Smooth muscle cell (in vitro differentiated cells): Measurements from ENCODE around the gene C16orf89. TPM values are rescaled to one million over a fixed set of nuclear protein-coding genes. Genes with fewer than 3 reads are reported as not detected.

Experiments used
- DNase-seq: peaks from one replicate; lab custom pipeline; 2025; ENCODE audit not compliant: unreplicated experiment; lab: John Stamatoyannopoulos, UW
- H2AFZ ChIP-seq: fragments of 200-600 bp; sonication (generic); 2 replicates; pipeline ENCODE4 v1.6.0; 2016; ENCODE audit warnings: antibody characterized with exemption, low read depth, mild to moderate bottlenecking
- H3F3A ChIP-seq: fragments of 200-600 bp; sonication (generic); 2 replicates; pipeline ENCODE4 v1.6.0; 2017; ENCODE audit warnings: antibody characterized with exemption, low read depth
- H3K27ac ChIP-seq: fragments of 200-600 bp; sonication (generic); 2 replicates; pipeline ENCODE4 v1.5.1; 2016; ENCODE audit warnings: low read depth, mild to moderate bottlenecking
- H3K27me3 ChIP-seq: fragments of 200-600 bp; sonication (generic); 2 replicates; pipeline ENCODE4 v1.6.1; 2016; ENCODE audit warnings: low read depth, mild to moderate bottlenecking
- H3K36me3 ChIP-seq: fragments of 200-600 bp; sonication (generic); 2 replicates; pipeline ENCODE4 v1.5.1; 2016; ENCODE audit warnings: low read depth
- H3K4me1 ChIP-seq: fragments of 200-600 bp; sonication (generic); 2 replicates; pipeline ENCODE4 v1.5.1; 2016; ENCODE audit warnings: low read depth
- H3K4me2 ChIP-seq: fragments of 200-600 bp; sonication (generic); 2 replicates; pipeline ENCODE4 v1.6.0; 2016; ENCODE audit warnings: mild to moderate bottlenecking
- H3K4me3 ChIP-seq: fragments of 200-600 bp; sonication (generic); 2 replicates; pipeline ENCODE4 v1.5.1; 2016; ENCODE audit warnings: mild to moderate bottlenecking
- H3K79me2 ChIP-seq: fragments of 200-600 bp; sonication (generic); 2 replicates; pipeline ENCODE4 v1.6.0; 2016; ENCODE audit warnings: low read depth, mild to moderate bottlenecking
- H3K9ac ChIP-seq: fragments of 200-600 bp; sonication (generic); 2 replicates; pipeline ENCODE4 v1.6.0; 2016; ENCODE audit warnings: low read depth
- H3K9me3 ChIP-seq: fragments of 200-600 bp; sonication (generic); replicated peaks from 2 replicates; pipeline ENCODE4 v1.5.1; 2016; ENCODE audit warnings: low read depth
- H4K20me1 ChIP-seq: fragments of 200-600 bp; sonication (generic); 2 replicates; pipeline ENCODE4 v1.6.0; 2016; ENCODE audit warnings: low read depth
- CTCF ChIP-seq: fragments of 200-600 bp; sonication (generic); IDR thresholded peaks from 2 replicates; pipeline ENCODE4 v1.5.1; 2017; ENCODE audit warnings: borderline replicate concordance, mild to moderate bottlenecking, antibody characterized with exemption; ENCODE audit not compliant: insufficient read depth, poor library complexity, severe bottlenecking
- WGBS: methylation state at CpG from one replicate; pipeline ENCODE4 v1.1.7; 2016; ENCODE audit warnings: low lambda C conversion rate; 5-methylcytosine and 5-hydroxymethylcytosine counted together
- polyA plus RNA-seq: library from polyadenylated mRNA; unstranded; fragments of >200 nt; fragmentation: Nextera tagmentation; extraction: Ambion mirVana; gene quantifications from 2 replicates; pipeline ENCODE4 v1.2.1, GENCODE V29; 2016
- total RNA-seq: library from RNA; depleted of rRNA; stranded (reverse); fragments of >200 nt; gene quantifications from 2 replicates; pipeline ENCODE4 v1.2.3, GENCODE V29; 2014

C16orf89 gene
- total and polyA plus RNA-seq, 2 experiments from 2014 or later: not detected

GRCh38 chr16:5071681-5072333, 6.1 kb upstream of the C16orf89 start, which contains the start of gene ALG1:
TSS of gene ALG1 (plus strand) at chr16:5071843. CDS start at chr16:5071850, 7 bp downstream.
- Histone ChIP-seq H2AFZ (peak within 1 kb of the TSS; percentile 96), H3K9ac (peak within 1 kb of the TSS; percentile 83), H3K4me3 (peak within 1 kb of the TSS; percentile 72), H3K4me1 (peaks cover 3% of the 10 kb centered on the region), H3K79me2 (peaks cover 4% of the 10 kb centered on the region), H4K20me1 (peaks cover 8% of the 10 kb centered on the region), H3K27me3 (no peaks in the 10 kb centered on the region), H3F3A (peaks cover 4% of the 10 kb centered on the region), H3K4me2 (peak within 1 kb of the TSS; percentile 92), H3K36me3 (no peaks in the 10 kb centered on the region), H3K27ac (peak within 1 kb of the TSS; percentile 54), H3K9me3 (no peaks in the 10 kb centered on the region)
- under 1% methylated on average over 51 of the region's 53 CpGs for WGBS
- no peak for TF ChIP-seq CTCF
- DNase-seq: peak; percentile 69

GRCh38 chr16:5071341-5071680, 5.6 kb upstream of the C16orf89 start:
- 74% methylated on average over 7 of the region's 7 CpGs for WGBS
- Histone ChIP-seq H3F3A (peaks cover 4% of the 10 kb centered on the region), H3K4me1 (peaks cover 3% of the 10 kb centered on the region), H3K27me3 (no peaks in the 10 kb centered on the region), H3K36me3 (no peaks in the 10 kb centered on the region), H3K79me2 (peaks cover 4% of the 10 kb centered on the region), H2AFZ (peak overlapping the region; percentile 96), H3K27ac (peak overlapping the region; percentile 54), H4K20me1 (peaks cover 8% of the 10 kb centered on the region), H3K9ac (peak overlapping the region; percentile 83), H3K9me3 (no peaks in the 10 kb centered on the region), H3K4me3 (peak overlapping the region; percentile 72), H3K4me2 (peak overlapping the region; percentile 92)
- no peak for TF ChIP-seq CTCF
- no peak for DNase-seq

- no peak for TF ChIP-seq CTCF
- Histone ChIP-seq H3K9ac (no peak overlapping the region), H3F3A (peaks cover 4% of the 10 kb centered on the region), H3K4me3 (no peak overlapping the region), H3K4me1 (peaks cover 3% of the 10 kb centered on the region), H3K36me3 (no peaks in the 10 kb centered on the region), H3K27ac (no peak overlapping the region), H3K4me2 (no peak overlapping the region), H4K20me1 (peaks cover 8% of the 10 kb centered on the region), H3K27me3 (no peaks in the 10 kb centered on the region), H2AFZ (peak overlapping the region; percentile 96), H3K79me2 (peaks cover 4% of the 10 kb centered on the region), H3K9me3 (no peaks in the 10 kb centered on the region)
- no peak for DNase-seq
- 81% methylated on average over 15 of the region's 15 CpGs for whole genome bisulfite sequencing
Measured at GRCh38 chr16:5070431-5071186, 4.9 kb upstream of the C16orf89 start.

GRCh38 chr16:5069854-5070253, 4.1 kb upstream of the C16orf89 start:
- H3F3A ChIP-seq: peaks cover 4% of the 10 kb centered on the region
- H3K36me3 ChIP-seq: no peaks in the 10 kb centered on the region
- H4K20me1 ChIP-seq: peaks cover 5% of the 10 kb centered on the region
- DNase-seq: no peak
- no peak overlapping the region for H3K27ac ChIP-seq
- peaks cover 3% of the 10 kb centered on the region for H3K4me1 ChIP-seq
- TF ChIP-seq CTCF: no peak
- H3K79me2 ChIP-seq: no peaks in the 10 kb centered on the region
- H3K27me3 ChIP-seq: no peaks in the 10 kb centered on the region
- no peak overlapping the region for H2AFZ ChIP-seq
- 92% methylated on average over 9 of the region's 9 CpGs for WGBS
- no peak overlapping the region for H3K4me2 ChIP-seq
- H3K9me3 ChIP-seq: no peaks in the 10 kb centered on the region
- H3K9ac ChIP-seq: no peak overlapping the region
- no peak overlapping the region for H3K4me3 ChIP-seq
